Ovary (tissue), 9 donors: Measurements from ENCODE around the gene HNRNPLL. TPM values are rescaled to one million over a fixed set of nuclear protein-coding genes. Genes with fewer than 3 reads are reported as not detected.

Experiments
- DNase-seq, 5 donors: peaks; one replicate each; pipeline ENCODE4 v3.0.0-alpha.2; 2019 to 2020
- H3K27ac ChIP-seq, 2 donors: fragments of 200-600 bp; one replicate each; pipeline versions ENCODE4 v1.5.1 to v1.8.0; 2019 to 2022
- H3K27me3 ChIP-seq: fragments of 200-600 bp; one replicate; pipeline ENCODE4 v1.8.0; 2022
- H3K36me3 ChIP-seq: fragments of 200-600 bp; sonication (generic); one replicate; pipeline ENCODE4 v1.5.1; 2019
- H3K4me1 ChIP-seq: one replicate; pipeline ENCODE4 v1.8.1; 2013; ENCODE audit warnings: mild to moderate bottlenecking, moderate library complexity; ENCODE audit not compliant: insufficient read depth
- H3K4me3 ChIP-seq: fragments of 200-600 bp; sonication (generic); one replicate; pipeline ENCODE4 v1.5.1; 2017
- H3K9me3 ChIP-seq, 2 donors: fragments of 200-600 bp in 1 of 2; sonication (generic) in 1 of 2; one replicate each; pipeline versions ENCODE4 v1.5.1 to v1.8.1; 2013 to 2019; ENCODE audit warnings: mild to moderate bottlenecking in 1 of 2, moderate library complexity in 1 of 2
- EP300 ChIP-seq: sonication (generic); formaldehyde crosslinking; IDR thresholded peaks from one replicate; pipeline ENCODE4 v1.6.1; 2017; ENCODE audit warnings: antibody characterized with exemption
- WGBS, 3 donors: extraction: QIAGEN DNeasy Blood & Tissue Kit in 1 of 3; methylation state at CpG; one replicate each; pipeline versions ENCODE4 v1.1.5 to v1.1.7; 2013 to 2017; 5-methylcytosine and 5-hydroxymethylcytosine counted together
- intact Hi-C, 4 donors: fragments of 100-400 bp; cut with DNase I; formaldehyde crosslinking; loops; one replicate each; pipeline versions ENCODE4 v1.11.0 to v1.15.1; 2022 to 2023
- polyA plus RNA-seq, 2 donors: library from polyadenylated mRNA; stranded (reverse); fragments of 200-250 nt in 1 of 2; fragments of 350-450 nt in 1 of 2; fragmentation: Illumina TruSeq in 1 of 2; extraction: RNeasy Lipid Tissue Mini Kit (QIAGEN cat#74804) in 1 of 2; gene quantifications; one replicate each; pipeline ENCODE4 v1.2.3, GENCODE V29; 2013 to 2014
- total RNA-seq, 7 donors: library from RNA; depleted of rRNA in 2 of 7; stranded (reverse); fragments of >200 nt in 2 of 7; fragmentation: NEBNext Ultra II Directional in 3 of 7; extraction: Animal tissue kit (Norgen Biotek cat#: 25700) in 3 of 7; gene quantifications; one replicate each; pipeline versions ENCODE4 v1.1.0 to v1.2.4, GENCODE V29; 2016 to 2023
- TF ChIP-seq, protein P1 (sequence below), 3 donors: fragments of 450-650 bp in 2 of 3; fragments of 200-600 bp in 1 of 3; IDR thresholded peaks; one replicate each; pipeline versions ENCODE4 v1.5.1 to v1.8.0; 2016 to 2022; ENCODE audit warnings: antibody characterized with exemption in 3 of 3, mild to moderate bottlenecking in 1 of 3
- donor health status: DM: no; HTN: no; CAD: no; lungs with moderate emphysema.
- donor health status: DM: no; HTN: no; CAD: no.
- donor health status: Bipolar disorder and iron deficiency.
- donor health status: DM: yes; HTN: yes; CAD: no.
- donor health status: DM: no; HTN: no; CAD: no.
- donor health status: DM: yes; HTN: yes; CAD: no.

Gene HNRNPLL
- total and polyA plus RNA-seq, 9 donors, result 19.1 to 59.2 (median 47.1) TPM

DNA sequence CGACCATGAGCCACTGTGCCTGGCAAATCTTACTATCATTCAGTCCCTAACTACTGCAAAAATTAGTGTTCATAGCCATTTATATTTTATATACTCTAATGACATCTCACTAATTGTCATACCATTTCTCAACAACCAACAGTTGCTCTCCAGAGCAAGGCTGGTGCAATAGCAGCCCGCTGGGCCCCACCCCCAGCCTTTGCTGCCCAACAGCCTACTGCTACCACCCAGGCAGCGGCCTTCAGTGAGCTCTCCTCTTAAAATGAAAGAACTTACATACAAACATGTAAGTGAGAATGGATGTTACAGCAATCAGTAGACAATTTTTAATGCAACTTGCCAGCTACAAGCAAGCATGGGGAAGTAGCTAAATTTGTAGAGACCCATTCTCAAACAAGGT lies 90.5 kb downstream of the HNRNPLL start:
- Histone ChIP-seq H3K27ac (peak overlapping the region in 1 of 2 donors; percentile 20), H3K9me3 (no peaks in the 10 kb centered on the region), H3K4me3 (no peak overlapping the region), H3K4me1 (peaks cover 18% of the 10 kb centered on the region), H3K27me3 (no peaks in the 10 kb centered on the region), H3K36me3 (no peaks in the 10 kb centered on the region)
- WGBS, 3 donors, result 80 to 99% (median 99%) methylated on average over 3 of the region's 3 CpGs
- intact Hi-C loops, result no loop called here
- no peak for TF ChIP-seq EP300
- TF ChIP-seq, protein P1, sequence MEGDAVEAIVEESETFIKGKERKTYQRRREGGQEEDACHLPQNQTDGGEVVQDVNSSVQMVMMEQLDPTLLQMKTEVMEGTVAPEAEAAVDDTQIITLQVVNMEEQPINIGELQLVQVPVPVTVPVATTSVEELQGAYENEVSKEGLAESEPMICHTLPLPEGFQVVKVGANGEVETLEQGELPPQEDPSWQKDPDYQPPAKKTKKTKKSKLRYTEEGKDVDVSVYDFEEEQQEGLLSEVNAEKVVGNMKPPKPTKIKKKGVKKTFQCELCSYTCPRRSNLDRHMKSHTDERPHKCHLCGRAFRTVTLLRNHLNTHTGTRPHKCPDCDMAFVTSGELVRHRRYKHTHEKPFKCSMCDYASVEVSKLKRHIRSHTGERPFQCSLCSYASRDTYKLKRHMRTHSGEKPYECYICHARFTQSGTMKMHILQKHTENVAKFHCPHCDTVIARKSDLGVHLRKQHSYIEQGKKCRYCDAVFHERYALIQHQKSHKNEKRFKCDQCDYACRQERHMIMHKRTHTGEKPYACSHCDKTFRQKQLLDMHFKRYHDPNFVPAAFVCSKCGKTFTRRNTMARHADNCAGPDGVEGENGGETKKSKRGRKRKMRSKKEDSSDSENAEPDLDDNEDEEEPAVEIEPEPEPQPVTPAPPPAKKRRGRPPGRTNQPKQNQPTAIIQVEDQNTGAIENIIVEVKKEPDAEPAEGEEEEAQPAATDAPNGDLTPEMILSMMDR (IDR thresholded peaks at IDR 0.05), result no peak
- no peak for DNase-seq

Other genes with a start within 250 kb of the HNRNPLL start
- gene ATL2, start 225.7 kb downstream of the HNRNPLL start, total RNA-seq, result 100 to 1,000 TPM in 2 of 7 donors, 10 to 100 TPM in 5; 75.2 to 149 (median 96.3) TPM
- 10 to 100 TPM; 47.9 to 53.6 TPM for gene ATL2, start 225.7 kb downstream of the HNRNPLL start, polyA plus RNA-seq
- gene GALM, start 63.2 kb upstream of the HNRNPLL start, total RNA-seq, result 10 to 100 TPM in 6 of 7 donors, 1 to 10 TPM in 1; 9.8 to 20.1 (median 12.3) TPM
- 10 to 100 TPM; 12.3 to 38.7 TPM for gene GALM, start 63.2 kb upstream of the HNRNPLL start, polyA plus RNA-seq
- 100 to 1,000 TPM in 4 of 7 donors, 10 to 100 TPM in 3; 81.1 to 163 (median 124) TPM for gene SRSF7, start 148.4 kb upstream of the HNRNPLL start, total RNA-seq
- gene SRSF7, start 148.4 kb upstream of the HNRNPLL start, polyA plus RNA-seq, result 100 to 1,000 TPM; 103 to 106 TPM
- 10 to 100 TPM in 6 of 7 donors, 1 to 10 TPM in 1; 6.4 to 17.6 (median 12.1) TPM for gene GEMIN6, start 175.3 kb upstream of the HNRNPLL start, total RNA-seq
- 10 to 100 TPM in 1 of 2 donors, 1 to 10 TPM in 1; 6.9 to 14.9 TPM for gene GEMIN6, start 175.3 kb upstream of the HNRNPLL start, polyA plus RNA-seq